ENCODE measurements around the gene ZNF48.
"Not testable (repeated sequence)": the region's sequence is repeated elsewhere in the genome, so short reads cannot be mapped to it uniquely, and the experiment has no call there.

GRCh38 chr16:30396627-30397026 lies 1.4 kb downstream of the ZNF48 start:
- not testable (repeated sequence) for TF ChIP-seq EZH2phosphoT487 (IDR thresholded peaks at IDR 0.05; ENCODE audit: low read depth); CTCF (IDR thresholded peaks at IDR 0.05; ENCODE audit: low read depth, low read length)
